DMS 273 treated with DMSO at 0.1 percent for 48 hours (cell line): ENCODE data around the gene ENC1.
"Not testable (repeated sequence)": the region's sequence is repeated elsewhere in the genome, so short reads cannot be mapped to it uniquely, and the experiment has no call there.

Experiments used
- DNase-seq: peaks from one replicate; lab custom pipeline; 2025; lab: John Stamatoyannopoulos, UW

The ENC1 gene

DNA sequence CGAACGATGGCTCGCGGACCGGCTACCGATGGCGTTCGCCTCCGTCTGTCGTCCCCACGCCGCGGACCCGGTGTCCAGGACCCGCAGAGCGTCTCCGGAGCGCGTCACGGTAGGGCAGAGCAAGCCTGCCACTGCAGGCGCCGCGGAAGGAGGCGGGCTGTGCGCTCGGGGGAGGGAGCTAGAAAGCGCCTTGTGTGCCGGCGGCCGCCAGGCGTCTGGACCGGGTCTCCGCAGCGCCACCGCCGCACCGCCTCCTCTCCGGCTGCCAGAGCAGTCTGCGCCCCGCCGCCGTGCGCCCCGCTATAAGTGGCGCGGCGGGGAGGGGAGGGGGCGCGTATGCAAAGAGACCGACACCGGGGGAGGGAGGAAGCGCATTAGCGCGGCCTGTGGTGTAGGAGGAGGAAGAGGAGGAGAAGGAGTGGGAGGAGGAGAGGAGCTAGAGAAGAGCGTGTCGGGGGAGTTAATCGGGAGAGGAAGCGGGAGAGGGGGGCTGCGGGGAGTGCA is at the start of gene ENC1:
ENC1 (minus strand) TSS at position 279 of the 504 bp plus-strand sequence. CDS start 4,243 bp downstream, outside the sequence.
- peak; percentile 91 for DNase-seq

DNA sequence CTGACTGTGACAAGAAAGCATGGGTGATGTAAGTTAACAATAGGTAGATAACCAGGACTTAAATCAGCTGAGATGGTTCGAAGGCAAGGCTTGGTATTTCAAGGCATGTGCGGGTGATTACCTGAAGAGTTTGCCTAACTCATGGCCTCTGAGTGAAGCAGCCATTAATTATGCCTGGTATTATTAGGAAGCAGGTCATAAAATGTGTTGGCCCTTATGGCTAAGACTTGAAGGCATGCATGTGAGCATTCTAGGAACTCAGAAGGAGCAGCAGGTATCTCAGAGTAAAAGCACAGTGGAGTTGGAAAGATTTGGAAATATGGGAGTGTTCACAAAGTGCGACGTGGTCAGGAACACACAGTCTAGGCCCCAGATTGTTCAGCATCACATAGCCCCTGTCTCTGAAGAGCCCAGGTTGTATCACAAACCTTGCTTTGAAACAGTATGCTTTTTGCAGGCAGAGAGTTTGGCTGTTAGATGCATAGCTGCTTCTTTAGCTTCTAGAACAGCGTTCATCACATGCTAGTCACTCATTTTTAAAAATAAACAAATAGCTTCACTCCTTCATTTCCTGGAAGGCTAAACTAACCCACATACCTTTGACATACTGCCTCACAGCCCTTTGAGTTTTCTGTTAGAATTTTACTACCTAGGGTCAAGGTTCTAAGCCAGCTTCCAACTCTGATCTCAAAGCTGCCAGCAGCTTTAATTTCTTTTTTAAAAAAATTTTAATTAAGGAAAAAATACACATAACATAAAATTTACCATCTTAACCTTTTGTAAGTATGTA is 46.6 kb upstream of the ENC1 start:
- no peak for DNase-seq

- DNase-seq = no peak
Measured at GRCh38 chr5:74685979-74686631, 45.6 kb upstream of the ENC1 start.

- DNase-seq = peak; percentile 28
Measured at GRCh38 chr5:74684900-74685851, 44.6 kb upstream of the ENC1 start, which contains the start of gene HEXB. Gene HEXB, plus strand, starts transcription at chr5:74685233. Its CDS starts 28 bp downstream, at chr5:74685261.

DNA sequence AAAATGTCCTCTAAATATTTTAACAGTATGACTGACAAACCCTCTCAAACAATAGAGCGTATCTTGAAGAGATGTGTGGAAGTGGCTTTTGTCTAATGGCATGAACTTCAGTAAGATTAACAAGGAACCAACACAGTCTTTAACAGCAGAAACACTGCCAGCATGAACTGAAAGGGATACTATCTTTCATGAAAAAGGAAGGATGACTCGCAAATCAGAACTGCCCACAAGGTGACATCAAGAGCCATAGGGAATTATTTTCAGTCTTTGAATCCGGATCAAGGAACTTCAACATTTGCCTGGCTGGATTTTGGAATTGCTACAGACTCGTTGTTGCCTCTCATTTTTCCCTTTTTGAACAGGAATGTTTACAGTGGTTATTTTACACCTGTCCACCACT is 39.4 kb upstream of the ENC1 start:
- DNase-seq = no peak

DNA sequence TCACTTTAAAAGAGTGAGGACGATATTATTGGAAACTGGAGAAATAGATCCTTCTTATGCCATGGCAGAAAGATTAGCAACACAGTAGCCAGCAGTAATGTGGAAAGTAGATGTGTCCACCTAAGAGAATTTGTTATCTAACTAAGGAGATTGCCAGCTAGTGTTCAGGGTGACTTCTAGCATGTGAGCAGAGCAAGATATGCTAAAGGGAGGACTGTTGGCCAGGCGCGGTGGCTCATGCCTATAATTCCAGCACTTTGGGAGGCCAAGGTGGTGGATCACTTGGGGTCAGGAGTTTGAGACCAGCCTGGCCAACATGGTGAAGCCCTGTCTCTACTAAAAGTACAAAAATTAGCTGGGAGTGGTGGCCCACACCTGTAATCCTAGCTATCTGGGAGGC is 38.8 kb upstream of the ENC1 start:
- not testable (repeated sequence) for DNase-seq

GRCh38 chr5:74678123-74678522 is 37.6 kb upstream of the ENC1 start:
- DNase-seq = not testable (repeated sequence)

DNA sequence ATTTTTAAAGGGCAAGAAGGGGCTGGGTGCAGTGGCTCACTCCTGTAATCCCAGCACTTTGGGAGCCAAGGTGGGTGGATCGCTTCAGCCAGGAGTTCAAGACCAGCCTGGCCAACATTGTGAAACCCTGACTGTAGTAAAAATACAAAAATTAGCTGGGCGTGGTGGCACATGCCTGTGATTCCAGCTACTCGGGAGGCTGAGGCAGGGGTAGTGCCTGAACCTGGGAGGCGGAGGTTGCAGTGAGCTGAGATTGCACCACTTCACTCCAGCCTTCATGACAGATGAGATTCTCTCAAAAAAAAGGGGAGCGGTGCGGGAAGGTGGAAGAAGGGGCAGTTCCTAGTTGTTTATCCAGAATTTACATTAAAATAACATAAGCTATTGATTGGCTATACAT is 35.9 kb upstream of the ENC1 start:
- not testable (repeated sequence) for DNase-seq

DNA sequence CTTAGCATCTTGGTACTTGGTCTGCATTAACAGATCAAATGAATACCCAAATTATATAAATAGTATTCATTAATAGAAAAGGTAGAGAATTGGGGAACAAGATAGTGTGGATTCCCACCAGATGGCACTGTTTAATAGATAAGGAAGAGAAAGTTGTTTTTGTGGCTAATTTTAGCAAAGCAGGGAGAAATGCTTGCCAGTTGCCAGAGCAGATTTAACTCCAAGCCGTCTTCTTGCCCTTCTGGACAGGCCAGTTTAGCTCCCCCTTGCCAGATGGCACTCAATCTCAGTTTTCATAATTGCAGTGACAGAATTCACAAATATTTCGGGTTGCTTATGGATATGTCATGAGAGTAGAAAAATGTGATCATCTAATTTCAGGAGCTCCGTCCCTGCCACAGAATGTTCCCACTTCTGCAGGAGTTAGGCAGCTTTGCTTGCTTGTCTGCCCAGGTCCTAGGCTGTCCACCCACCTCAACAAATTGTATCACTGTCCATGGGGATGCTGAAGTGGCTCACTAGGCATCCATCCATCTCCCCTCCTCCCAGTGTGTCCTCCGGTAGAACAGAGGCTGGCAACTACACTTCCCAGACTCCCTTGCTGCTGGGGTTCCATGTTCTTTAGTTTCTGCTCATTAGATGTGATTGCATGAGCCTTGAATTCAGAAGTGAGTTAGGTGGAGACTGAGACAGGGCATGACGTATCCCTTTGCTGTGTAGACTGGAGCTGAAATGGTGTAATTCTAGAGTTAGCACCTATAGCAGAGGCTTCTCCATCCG is 32.7 kb upstream of the ENC1 start:
- peak; percentile 80 for DNase-seq

DNA sequence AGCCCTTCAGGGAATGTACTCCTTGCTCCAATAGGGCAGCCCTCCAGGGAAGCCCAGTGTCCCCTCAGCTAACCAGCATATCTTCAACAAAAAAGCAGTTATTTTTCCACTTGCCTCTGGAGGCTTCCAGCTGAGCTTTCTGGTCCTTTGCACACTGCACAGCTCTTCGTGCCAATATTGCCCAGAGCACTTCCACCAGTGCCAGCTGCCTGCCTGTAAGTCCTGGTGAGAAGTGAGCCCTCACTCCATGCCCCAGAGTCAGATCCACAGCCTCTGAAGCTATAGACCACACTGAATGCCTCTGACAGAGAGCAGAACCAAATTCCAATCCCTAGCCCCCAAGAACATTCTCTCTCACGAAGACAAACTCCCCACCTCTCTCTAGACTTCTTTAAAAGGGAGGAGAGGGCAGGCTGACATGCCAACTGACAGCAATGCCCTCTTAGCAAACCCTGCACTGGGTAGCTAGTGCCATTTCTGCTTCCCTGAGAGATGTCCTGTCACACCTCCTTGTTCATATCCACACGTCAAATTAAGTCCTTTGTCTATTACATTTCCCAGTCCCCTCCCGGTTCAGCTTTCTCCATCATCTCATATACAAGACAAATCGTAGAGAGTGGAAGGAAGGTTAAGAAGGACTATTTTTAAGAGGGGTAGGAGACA is 31.8 kb upstream of the ENC1 start:
- DNase-seq = no peak

DNA sequence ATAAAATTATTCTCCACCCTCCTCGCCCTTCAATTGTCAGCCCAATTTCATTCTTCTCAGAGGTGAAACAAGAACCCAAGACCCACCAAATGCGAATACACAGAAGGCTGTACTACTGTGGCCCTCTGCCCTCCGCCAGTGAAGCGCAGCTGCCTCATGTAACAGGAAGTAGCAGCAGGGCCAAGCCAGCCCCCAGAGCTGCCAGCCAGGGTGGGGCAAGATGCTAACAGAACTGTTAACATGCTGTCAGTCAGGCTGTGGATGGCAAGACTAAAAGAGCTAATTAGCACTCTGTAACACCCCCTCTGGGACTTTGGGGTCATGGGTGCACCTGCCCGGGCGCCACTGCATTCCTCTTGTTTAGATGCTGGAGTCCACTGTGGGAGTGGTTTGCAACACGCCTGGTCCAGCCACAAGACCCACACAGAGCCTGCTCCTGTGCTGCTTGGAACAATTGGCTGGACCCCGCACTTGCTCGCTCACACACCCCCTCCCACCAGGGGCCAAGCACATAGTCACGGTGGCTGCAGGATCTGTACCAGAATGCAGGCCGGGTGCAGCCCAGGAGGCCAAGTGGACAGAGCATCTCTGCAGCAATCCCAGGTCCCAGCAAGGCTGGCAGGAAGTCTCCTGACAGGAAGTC is 30.0 kb upstream of the ENC1 start:
- no peak for DNase-seq

DNA sequence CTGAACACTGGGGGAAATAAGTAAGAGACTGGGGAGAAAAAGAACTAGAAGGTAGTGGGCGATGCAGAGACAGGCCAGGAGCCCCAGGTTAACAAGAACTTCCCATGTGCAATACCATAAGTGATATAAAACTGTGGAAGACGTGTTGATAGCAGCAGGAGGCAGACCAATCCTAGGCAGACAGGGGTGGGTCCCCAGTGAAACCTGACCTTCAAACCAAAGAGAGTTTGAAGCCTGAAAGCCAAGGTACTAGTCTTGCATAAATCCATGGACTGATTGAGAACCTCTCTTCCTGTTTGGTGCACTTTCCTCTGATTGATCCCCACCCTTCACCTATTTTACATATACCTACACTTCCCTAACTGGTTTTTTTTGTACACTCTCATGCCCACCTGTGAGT is 29.3 kb upstream of the ENC1 start:
- DNase-seq = no peak

DNA sequence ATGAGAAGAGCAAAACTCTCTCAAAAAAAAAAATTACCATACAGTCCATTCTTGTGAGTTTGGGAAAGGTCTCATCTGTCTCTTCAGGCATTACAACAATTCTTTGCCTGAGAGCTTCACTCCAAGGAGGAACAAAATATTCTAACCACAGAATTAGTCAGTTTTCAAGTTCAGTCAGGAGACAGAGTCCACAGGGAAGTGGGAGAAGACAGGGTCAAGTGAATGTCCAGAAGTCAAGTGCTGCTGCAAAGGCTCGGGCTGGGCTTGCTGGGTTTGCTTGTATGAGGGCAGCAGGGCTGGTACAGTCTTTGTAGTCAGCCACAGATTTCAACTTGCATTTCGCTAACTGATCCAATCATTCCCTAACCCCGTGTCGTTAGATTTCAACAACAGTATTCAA is 26.9 kb upstream of the ENC1 start:
- DNase-seq = no peak

DNA sequence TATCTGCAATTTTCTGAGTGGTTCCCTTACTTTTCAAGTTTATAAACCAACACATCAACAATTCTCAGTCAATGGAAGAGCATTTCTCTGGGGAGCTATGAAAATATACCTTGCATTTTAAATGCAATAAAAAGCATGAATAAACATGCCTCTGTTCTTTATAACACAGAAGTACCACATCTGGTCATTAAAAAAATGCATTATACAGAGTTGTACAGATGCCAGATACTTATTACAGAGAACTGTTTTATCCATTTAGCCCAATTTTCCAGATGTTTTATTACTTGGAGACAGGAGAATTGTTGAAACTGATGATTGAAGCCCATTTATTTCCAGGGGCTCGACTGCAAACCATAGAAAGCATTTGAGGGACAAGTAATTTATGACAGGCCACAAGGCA is 25.3 kb upstream of the ENC1 start:
- no peak for DNase-seq

GRCh38 chr5:74665273-74665672 is 24.7 kb upstream of the ENC1 start:
- DNase-seq = no peak

- no peak for DNase-seq
Measured at GRCh38 chr5:74664551-74664950, 24.0 kb upstream of the ENC1 start.

- DNase-seq = no peak
Measured at GRCh38 chr5:74660873-74661272, 20.3 kb upstream of the ENC1 start.

- no peak for DNase-seq
Measured at GRCh38 chr5:74660140-74660539, 19.6 kb upstream of the ENC1 start.

DNA sequence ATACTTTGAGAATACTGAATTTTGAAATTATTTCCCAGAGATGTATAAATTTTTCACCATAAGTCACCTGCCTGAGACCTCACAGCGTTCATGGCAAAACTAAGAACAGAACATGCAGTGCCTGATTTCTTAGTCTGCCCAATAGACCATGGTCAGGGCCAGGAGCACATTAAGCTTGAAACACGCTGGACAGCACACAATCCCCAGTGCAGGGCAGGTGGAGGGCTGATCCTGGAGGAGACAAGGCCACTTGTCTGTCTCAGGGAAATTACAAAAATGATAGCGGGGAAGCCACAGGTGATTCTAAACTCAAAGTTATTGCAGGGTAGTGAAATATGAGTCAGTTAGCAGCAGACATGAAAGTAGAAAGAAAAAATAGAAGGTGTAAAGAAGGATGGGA is 18.6 kb upstream of the ENC1 start:
- no peak for DNase-seq

DNA sequence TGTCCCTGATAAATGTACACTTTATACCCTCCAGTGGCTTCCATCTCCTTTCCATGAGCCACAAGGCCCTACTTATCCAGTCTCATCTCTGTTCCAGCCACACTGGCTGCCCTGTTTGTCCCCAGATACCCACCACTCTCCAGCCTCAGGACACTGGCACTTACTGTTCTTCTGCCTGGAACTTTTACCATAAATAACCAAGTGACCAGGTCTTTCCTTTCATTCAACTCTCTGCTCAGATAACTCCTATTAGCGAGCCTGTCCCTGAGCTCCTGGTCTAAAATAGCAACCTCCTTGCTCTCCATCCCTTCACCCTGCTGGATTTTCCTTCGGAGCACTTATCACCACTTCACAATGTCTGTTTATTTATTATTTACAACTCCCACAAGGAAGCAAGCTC is 16.6 kb upstream of the ENC1 start:
- DNase-seq = no peak
